AG20443 (cell line): Measurements from ENCODE around the gene ATPAF1.

Source experiments
- DNase-seq: peaks from one replicate; pipeline ENCODE4 v3.0.0; 2012; ENCODE audit warnings: low spot score, mixed read lengths

Gene ATPAF1

GRCh38 chr1:46647611-46648010 lies 20.6 kb downstream of the ATPAF1 start:
- no peak for DNase-seq

GRCh38 chr1:46646844-46647243 lies 21.3 kb downstream of the ATPAF1 start:
- no peak for DNase-seq

- DNase-seq, result no peak
These were observed 21.8 kb downstream of the ATPAF1 start for GRCh38 chr1:46646331-46646730.

- DNase-seq, result no peak
These were observed 22.3 kb downstream of the ATPAF1 start for GRCh38 chr1:46645815-46646214.

GRCh38 chr1:46643368-46643775 lies 24.8 kb downstream of the ATPAF1 start:
- DNase-seq, result peak; percentile 76

- DNase-seq, result no peak
These were observed 26.0 kb downstream of the ATPAF1 start for GRCh38 chr1:46642115-46642680.

- no peak for DNase-seq
These were observed 28.6 kb downstream of the ATPAF1 start for GRCh38 chr1:46639547-46639946.

- no peak for DNase-seq
These were observed 29.2 kb downstream of the ATPAF1 start for GRCh38 chr1:46638921-46639320.

- no peak for DNase-seq
These were observed 30.6 kb downstream of the ATPAF1 start for GRCh38 chr1:46637444-46638083.

- no peak for DNase-seq
These were observed 33.0 kb downstream of the ATPAF1 start for GRCh38 chr1:46635205-46635604.

GRCh38 chr1:46630719-46631118 lies 37.4 kb downstream of the ATPAF1 start:
- no peak for DNase-seq

- no peak for DNase-seq
These were observed 44.2 kb downstream of the ATPAF1 start for GRCh38 chr1:46623743-46624644.

- peak; percentile 66 for DNase-seq
These were observed 45.8 kb downstream of the ATPAF1 start for GRCh38 chr1:46622344-46622743.

GRCh38 chr1:46621930-46622329 lies 46.2 kb downstream of the ATPAF1 start:
- DNase-seq, result peak; percentile 48

GRCh38 chr1:46619656-46620258 lies 48.4 kb downstream of the ATPAF1 start:
- no peak for DNase-seq

- DNase-seq, result no peak
These were observed 49.3 kb downstream of the ATPAF1 start for GRCh38 chr1:46618754-46619415.

- DNase-seq, result no peak
These were observed 50.3 kb downstream of the ATPAF1 start for GRCh38 chr1:46617833-46618232.

- DNase-seq, result no peak
These were observed 50.9 kb downstream of the ATPAF1 start for GRCh38 chr1:46617108-46617800.

- peak; percentile 94 for DNase-seq
These were observed 51.7 kb downstream of the ATPAF1 start, which contains the start of gene MOB3C for GRCh38 chr1:46616277-46617107. MOB3C (minus strand) TSS chr1:46616811; CDS start chr1:46613321, 3,490 bp downstream.

- DNase-seq, result no peak
These were observed 52.4 kb downstream of the ATPAF1 start for GRCh38 chr1:46615735-46616134.
